Activated CD8-positive, alpha-beta T cell treated with anti-CD3 and anti-CD28 coated beads for 36 hours (primary cell): ENCODE data around the gene HMCN2. TPM values are rescaled to one million over a fixed set of nuclear protein-coding genes. Genes with fewer than 3 reads are reported as not detected.

ENCODE experiments used
- ATAC-seq: fragments of 200-7000 bp; cut with Tn5 transposase; one replicate; pipeline ENCODE4 v1.10.0; 2021; ENCODE audit warnings: mild to moderate bottlenecking, moderate library complexity
- CTCF ChIA-PET: fragments of 350-600 bp; sonication (Branson Sonifier 250); formaldehyde crosslinking; loops from one replicate; lab custom pipeline; 2021; ENCODE audit warnings: antibody characterized with exemption; lab: Charles Lee
- POLR2A ChIA-PET: fragments of 350-600 bp; sonication (Branson Sonifier 250); formaldehyde crosslinking; loops from one replicate; lab custom pipeline; 2021; ENCODE audit warnings: antibody characterized with exemption; lab: Charles Lee
- DNase-seq: peaks from one replicate; pipeline ENCODE4 v3.0.0-alpha.2; 2020
- H3K27ac Mint-ChIP-seq: one replicate; pipeline ENCODE4 v1.8.0; 2021; ENCODE audit warnings: mild to moderate bottlenecking, mixed read lengths
- H3K27me3 Mint-ChIP-seq: one replicate; pipeline ENCODE4 v1.8.0; 2021; ENCODE audit warnings: mixed read lengths
- H3K36me3 Mint-ChIP-seq: one replicate; pipeline ENCODE4 v1.8.0; 2021; ENCODE audit warnings: low read depth, mixed read lengths
- H3K4me1 Mint-ChIP-seq: one replicate; pipeline ENCODE4 v1.8.0; 2021; ENCODE audit warnings: low read depth, mixed read lengths
- H3K4me3 Mint-ChIP-seq: one replicate; pipeline ENCODE4 v1.8.0; 2021; ENCODE audit warnings: mild to moderate bottlenecking, moderate library complexity, mixed read lengths
- H3K9me3 Mint-ChIP-seq: one replicate; pipeline ENCODE4 v1.8.0; 2021; ENCODE audit warnings: mixed read lengths
- CTCF ChIP-seq: fragments of 200-600 bp; IDR thresholded peaks from one replicate; pipeline ENCODE4 v1.8.0; 2022; ENCODE audit warnings: antibody characterized with exemption, mild to moderate bottlenecking
- intact Hi-C: fragments of 100-400 bp; cut with micrococcal nuclease; formaldehyde crosslinking; loops from one replicate; pipeline ENCODE4 v1.10.0; 2022
- total RNA-seq, 2 experiments: library from RNA; stranded (reverse); gene quantifications; one replicate each; pipeline ENCODE4 v1.2.3, GENCODE V29; 2021

Gene HMCN2
- total RNA-seq, 2 experiments from 2014 or later, result not detected

GRCh38 chr9:130315446-130316226 is 50.1 kb downstream of the HMCN2 start:
- Mint-ChIP-seq H3K36me3 (no peaks in the 10 kb centered on the region), H3K9me3 (no peaks in the 10 kb centered on the region), H3K4me3 (no peak overlapping the region), H3K4me1 (no peaks in the 10 kb centered on the region), H3K27ac (no peak overlapping the region), H3K27me3 (peaks cover 10% of the 10 kb centered on the region)
- intact Hi-C loops, result no loop called here
- no peak for TF ChIP-seq CTCF
- CTCF ChIA-PET, result no interaction called here
- DNase-seq (no peak), ATAC-seq (no peak)
- POLR2A ChIA-PET, result no interaction called here

GRCh38 chr9:130316430-130316829 is 50.9 kb downstream of the HMCN2 start:
- Mint-ChIP-seq H3K27ac (no peak overlapping the region), H3K36me3 (no peaks in the 10 kb centered on the region), H3K27me3 (peaks cover 14% of the 10 kb centered on the region), H3K4me1 (no peaks in the 10 kb centered on the region), H3K9me3 (no peaks in the 10 kb centered on the region), H3K4me3 (no peak overlapping the region)
- no peak for TF ChIP-seq CTCF
- intact Hi-C loops, result no loop called here
- DNase-seq, result no peak
- ChIA-PET CTCF (no interaction called here), POLR2A (no interaction called here)
- ATAC-seq, result no peak

- TF ChIP-seq CTCF, result no peak
- CTCF ChIA-PET, result no interaction called here
- Mint-ChIP-seq H3K27ac (no peak overlapping the region), H3K27me3 (peaks cover 18% of the 10 kb centered on the region), H3K9me3 (no peaks in the 10 kb centered on the region), H3K4me3 (no peak overlapping the region), H3K4me1 (no peaks in the 10 kb centered on the region), H3K36me3 (no peaks in the 10 kb centered on the region)
- DNase-seq (no peak), ATAC-seq (no peak)
- POLR2A ChIA-PET, result no interaction called here
- intact Hi-C loops, result no loop called here
Measured at GRCh38 chr9:130319300-130319699, 53.7 kb downstream of the HMCN2 start.

- intact Hi-C loops, result no loop called here
- TF ChIP-seq CTCF, result no peak
- H3K4me1 Mint-ChIP-seq, result no peaks in the 10 kb centered on the region
- H3K9me3 Mint-ChIP-seq, result no peaks in the 10 kb centered on the region
- CTCF ChIA-PET, result interaction anchor here (0.6 kb wide), 1 partner anchor 84 kb away, joined by 3 read pairs; no protein-coding TSS in a partner anchor
- POLR2A ChIA-PET, result no interaction called here
- no peak overlapping the region for H3K4me3 Mint-ChIP-seq
- ATAC-seq, result no peak
- H3K27me3 Mint-ChIP-seq, result peaks cover 20% of the 10 kb centered on the region
- no peak for DNase-seq
- no peaks in the 10 kb centered on the region for H3K36me3 Mint-ChIP-seq
- no peak overlapping the region for H3K27ac Mint-ChIP-seq
Measured at GRCh38 chr9:130319944-130320712, 54.6 kb downstream of the HMCN2 start.
